Measurements from ENCODE around the gene LDLRAD3.

Gene LDLRAD3

GRCh38 chr11:36148701-36149100 lies 204.8 kb downstream of the LDLRAD3 start:
- no peak for DNase-seq

- peak; percentile 82 to 86 for DNase-seq
These were observed 205.8 kb downstream of the LDLRAD3 start for GRCh38 chr11:36149538-36150242.

GRCh38 chr11:36150986-36151385 lies 207.1 kb downstream of the LDLRAD3 start:
- no peak for DNase-seq

- no peak for DNase-seq
These were observed 208.2 kb downstream of the LDLRAD3 start for GRCh38 chr11:36151933-36152580.

- DNase-seq: no peak
These were observed 209.7 kb downstream of the LDLRAD3 start for GRCh38 chr11:36153551-36153950.

- DNase-seq: no peak
These were observed 211.3 kb downstream of the LDLRAD3 start for GRCh38 chr11:36155124-36155561.

GRCh38 chr11:36155770-36156160 lies 211.9 kb downstream of the LDLRAD3 start:
- no peak for DNase-seq

GRCh38 chr11:36156161-36156816 lies 212.4 kb downstream of the LDLRAD3 start:
- DNase-seq: no peak

GRCh38 chr11:36156817-36157519 lies 213.1 kb downstream of the LDLRAD3 start:
- DNase-seq: no peak

GRCh38 chr11:36160091-36160490 lies 216.2 kb downstream of the LDLRAD3 start:
- DNase-seq: no peak

GRCh38 chr11:36161572-36161971 lies 217.7 kb downstream of the LDLRAD3 start:
- no peak for DNase-seq

GRCh38 chr11:36162006-36162882 lies 218.4 kb downstream of the LDLRAD3 start:
- no peak for DNase-seq

GRCh38 chr11:36162883-36163434 lies 219.1 kb downstream of the LDLRAD3 start:
- DNase-seq: no peak

- DNase-seq: no peak
These were observed 220.8 kb downstream of the LDLRAD3 start for GRCh38 chr11:36164506-36165250.

- DNase-seq: no peak
These were observed 221.9 kb downstream of the LDLRAD3 start for GRCh38 chr11:36165621-36166397.

- no peak for DNase-seq
These were observed 223.2 kb downstream of the LDLRAD3 start for GRCh38 chr11:36167073-36167472.

GRCh38 chr11:36167729-36168128 lies 223.9 kb downstream of the LDLRAD3 start:
- DNase-seq: no peak

- DNase-seq: peak; percentile 66 to 76
These were observed 234.0 kb downstream of the LDLRAD3 start for GRCh38 chr11:36177836-36178235.

GRCh38 chr11:36186340-36187175 lies 242.7 kb downstream of the LDLRAD3 start:
- DNase-seq: no peak

Data from Kasumi-1 (cell line).